GM21515 (cell line): ENCODE measurements around the gene BPIFB1.

Source experiments
- ATAC-seq: cut with Tn5 transposase; IDR thresholded peaks from one replicate; pipeline ENCODE4 v1.9.1; 2021; ENCODE audit not compliant: unreplicated experiment

The BPIFB1 gene

DNA sequence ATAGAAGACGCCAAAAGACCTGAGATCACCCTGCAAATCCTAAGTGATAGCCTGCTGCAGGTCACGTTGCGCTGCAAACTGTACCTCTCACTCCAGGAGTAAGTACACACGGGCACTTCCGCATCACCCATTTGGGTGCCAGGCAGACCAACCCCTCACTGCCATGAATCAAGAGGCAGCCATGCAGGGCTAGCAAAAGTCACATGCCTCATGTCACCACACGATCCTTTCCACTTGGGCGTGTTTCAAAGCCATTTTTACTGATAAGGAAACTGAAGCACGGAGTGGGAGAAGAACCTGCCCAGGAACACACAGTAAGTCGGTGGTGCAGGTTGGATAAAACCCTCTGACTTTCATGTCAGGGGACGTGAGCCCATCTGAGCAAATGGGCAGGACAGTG lies 37.0 kb downstream of the BPIFB1 start:
- ATAC-seq, result no peak

DNA sequence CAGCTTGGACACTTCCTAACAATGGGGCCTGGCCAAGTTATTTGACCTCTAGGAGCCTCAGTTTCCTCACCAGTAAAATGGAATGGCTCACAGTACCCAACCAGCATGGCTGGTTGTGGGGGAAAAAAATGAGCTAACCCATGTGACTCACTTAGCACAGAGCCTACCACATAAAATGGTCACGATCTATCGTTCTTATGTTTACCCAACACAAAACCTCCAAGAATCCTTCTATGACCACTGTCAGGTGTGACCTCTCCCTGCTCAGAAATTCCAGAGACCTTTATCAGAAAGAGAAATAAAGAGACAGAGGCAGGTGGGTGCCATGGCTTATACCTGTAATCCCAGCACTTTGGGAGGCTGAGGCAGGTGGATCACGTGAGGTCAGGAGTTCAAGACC lies 39.4 kb downstream of the BPIFB1 start:
- ATAC-seq, result no peak

DNA sequence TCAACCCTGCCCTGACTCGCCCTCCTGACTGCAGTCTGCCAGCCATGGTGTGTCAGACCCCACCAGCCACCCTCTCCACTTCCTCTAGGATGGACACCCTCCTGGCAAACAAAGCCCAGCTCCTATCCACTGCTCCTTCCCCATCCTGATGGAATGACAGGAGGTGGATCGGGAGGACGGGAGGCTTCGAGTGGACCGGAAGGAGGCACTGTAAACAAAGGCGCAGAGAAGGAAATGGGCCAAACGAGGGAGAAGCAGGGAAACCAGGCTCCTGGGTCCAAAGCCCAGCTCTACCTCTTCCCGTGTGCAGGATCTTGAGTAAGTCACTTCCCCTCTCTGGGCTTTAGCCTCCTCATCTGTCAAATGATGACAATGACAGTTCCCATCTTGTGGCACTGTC lies 40.2 kb downstream of the BPIFB1 start:
- no peak for ATAC-seq

DNA sequence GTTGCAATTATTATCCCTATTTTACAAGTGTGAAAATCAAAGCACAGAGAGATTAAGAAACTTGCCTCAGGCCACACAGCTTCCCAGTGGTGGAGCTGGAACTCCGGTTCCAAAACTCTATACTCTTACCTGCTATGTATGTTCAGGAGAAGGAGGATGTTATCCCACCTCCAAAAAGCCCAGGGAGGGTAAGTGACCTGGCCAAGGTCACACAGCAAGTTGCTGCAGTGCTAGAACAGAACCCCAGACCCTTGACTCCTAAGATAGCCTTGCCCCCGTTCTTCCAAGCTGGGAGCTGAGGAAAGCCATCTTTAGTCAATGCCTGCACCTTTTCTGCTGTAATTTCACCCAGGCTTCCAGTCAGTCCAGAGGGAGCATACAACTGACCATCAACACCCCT lies 42.3 kb downstream of the BPIFB1 start:
- no peak for ATAC-seq

DNA sequence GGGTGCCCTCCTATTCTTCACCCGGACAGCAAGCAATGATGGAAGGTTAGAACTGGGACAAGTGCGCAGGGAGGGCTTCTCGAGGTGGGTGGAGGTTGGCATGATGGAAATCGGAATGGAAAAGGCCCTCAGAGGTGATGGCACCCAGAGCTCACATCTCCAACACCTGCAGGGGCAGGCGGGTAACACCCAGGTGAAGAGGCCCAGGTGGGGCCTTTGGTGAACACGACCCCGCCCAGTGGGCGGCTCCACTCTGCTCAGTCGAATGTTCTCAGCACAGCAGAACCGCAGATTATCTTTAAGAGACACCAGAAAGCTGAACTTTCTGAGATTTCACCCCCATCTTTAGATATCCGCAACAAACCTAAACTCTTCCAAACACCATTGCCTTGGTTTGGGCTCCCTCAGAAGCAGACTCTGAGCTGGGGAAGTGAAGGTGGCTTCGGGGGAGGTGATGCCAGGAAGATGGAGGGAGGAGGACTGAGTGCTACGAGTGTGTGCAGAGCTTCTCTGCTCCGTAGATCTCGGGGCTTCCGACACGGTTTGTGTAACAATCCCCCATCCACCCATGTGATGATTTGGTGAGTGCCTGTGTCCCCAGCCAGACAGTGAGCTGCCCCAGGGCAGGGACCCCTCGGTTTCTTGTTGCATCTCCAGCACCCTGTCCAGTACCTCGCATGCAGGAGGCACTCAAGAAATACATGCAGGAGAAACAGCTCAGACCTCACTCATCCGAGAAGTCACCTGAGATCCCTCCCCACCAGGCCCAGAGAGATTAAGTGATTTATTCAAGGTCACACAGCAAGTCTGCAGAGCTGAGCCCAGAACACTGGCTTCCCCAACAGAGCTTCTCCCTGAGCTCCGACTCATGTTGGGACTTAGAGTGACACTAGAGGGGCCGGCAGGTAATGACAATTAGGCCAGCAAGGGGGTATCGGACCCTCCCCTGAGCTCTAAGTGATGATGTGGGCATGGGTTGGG lies 45.4 kb downstream of the BPIFB1 start:
- no peak for ATAC-seq

DNA sequence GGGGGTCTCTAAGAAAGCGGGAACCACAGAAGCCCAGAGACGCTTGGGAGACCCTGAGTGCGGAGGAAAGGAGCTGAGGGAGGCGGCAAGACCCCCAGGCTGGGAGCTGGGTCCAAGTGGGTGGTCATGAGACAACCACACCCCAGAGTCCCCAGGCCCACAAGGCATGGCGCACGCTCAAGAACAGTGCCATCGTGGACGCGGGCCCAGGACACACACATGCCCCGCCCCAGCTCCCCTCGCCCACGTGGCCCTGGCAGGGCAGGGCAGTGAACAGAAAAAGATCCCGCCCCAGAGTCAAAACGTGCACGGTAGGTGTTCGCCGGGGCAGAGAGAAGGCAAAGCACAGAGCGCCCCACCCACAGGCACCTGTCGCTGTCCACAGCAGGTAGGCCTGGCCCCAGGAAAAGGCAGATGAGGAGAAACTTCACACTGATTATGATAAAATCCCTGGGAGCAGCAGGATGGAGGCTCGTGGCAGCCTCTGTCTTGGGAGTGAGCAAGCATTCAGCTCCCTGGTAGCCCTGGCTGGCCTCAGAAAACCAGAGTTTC lies 50.0 kb downstream of the BPIFB1 start:
- no peak for ATAC-seq

DNA sequence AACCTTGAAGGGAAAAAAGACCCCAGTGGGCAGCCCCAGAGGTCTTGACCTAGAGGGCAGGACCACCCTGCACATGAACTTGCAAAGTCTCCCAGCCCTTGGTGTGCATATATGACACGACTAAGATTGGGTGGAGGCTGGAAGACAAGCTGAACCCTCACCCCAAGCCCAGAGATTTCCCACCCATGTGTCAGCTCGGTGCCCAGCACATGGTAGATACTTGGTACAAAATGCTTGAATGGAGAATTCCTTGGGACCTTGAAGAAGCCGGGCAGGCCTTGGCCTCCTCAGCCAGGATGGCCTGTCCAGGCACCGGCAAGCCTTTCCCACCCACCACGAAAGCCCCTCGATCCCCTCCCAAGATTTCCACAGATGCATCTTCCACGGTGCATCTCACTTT lies 50.6 kb downstream of the BPIFB1 start:
- no peak for ATAC-seq

DNA sequence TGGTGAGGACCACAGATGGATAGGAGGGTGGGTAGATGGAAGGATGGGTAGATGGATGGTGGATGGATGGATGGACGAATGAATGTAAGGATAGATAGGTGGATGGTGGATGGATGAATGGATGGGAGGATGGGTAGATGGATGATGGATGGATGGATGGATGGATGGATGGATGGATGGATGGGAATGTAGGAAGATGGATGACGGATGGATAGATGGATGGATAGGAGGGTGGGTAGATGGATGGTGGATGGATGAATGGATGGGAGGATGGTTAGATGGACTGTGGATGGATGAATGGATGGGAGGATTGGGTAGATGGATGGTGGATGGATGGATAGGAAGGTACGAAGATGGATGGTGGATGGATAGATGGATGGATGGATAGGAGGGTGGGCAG lies 51.1 kb downstream of the BPIFB1 start:
- ATAC-seq, result no peak

DNA sequence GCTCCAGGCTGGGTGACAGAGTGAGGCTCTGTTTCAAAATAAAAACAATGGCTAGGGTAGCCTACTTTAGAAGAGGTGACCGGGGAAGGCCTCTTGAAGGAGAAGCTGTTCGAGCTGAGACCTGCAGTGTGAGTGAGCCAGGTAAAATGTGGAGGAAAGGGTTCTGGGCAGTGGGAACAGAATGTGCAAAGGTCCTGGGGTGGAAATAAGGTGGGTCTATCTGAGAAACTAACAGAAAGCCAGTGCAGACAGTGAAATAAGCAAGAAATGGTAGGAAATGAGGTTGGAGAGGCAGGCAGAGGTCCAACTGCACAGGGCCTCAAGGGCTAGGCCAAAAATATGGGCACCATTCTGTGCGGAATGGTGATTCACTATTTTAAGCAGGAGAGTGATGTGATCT lies 53.4 kb downstream of the BPIFB1 start:
- ATAC-seq, result no peak

DNA sequence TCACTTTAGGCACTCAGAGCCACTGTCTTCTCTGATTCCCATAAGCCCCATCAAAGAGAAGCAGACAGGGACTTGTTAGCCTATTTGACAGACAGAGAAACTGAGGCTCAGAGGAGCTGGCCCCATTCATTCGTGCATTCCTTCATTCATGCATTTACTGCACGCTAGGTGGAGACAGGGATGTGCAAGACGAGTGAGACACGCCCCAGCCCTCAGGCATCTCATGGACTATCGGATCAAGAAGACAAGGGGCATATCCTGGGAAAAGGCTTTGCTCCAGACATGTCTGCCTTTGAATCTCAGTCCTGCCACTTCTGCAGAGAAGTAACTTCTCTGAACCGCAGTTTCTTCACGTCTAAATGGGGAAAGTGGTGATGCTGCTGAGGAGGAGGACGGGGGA lies 54.1 kb downstream of the BPIFB1 start:
- ATAC-seq, result no peak

DNA sequence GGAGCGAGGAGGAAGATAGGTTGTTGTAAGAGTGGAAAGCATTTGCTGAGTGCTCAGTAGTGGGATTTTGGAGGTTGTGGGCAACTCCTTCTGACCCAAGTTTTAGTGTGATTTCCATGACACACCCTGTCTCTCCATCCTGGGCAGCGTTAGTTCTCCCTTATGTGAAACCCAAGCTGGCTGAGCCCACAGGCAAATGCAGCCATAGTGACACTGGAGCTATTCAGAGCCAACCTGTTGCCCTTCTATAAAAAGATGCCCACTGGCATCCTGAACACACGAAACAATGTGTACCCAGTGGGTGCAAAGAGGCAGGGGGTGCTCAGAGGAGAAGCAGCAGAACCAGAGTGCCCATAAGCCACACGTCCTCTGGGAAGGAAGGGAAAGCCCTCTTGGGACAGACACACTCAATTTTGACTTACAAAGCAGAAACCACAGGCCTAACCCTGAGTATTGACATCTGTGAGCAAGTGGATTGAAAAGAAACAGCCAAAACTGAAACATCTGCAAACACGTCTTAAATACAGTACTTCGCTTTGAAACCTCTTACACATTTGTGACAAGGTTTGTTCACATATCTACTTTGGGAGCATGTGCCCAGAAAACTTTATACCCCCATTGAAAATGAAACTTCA lies 54.6 kb downstream of the BPIFB1 start:
- no peak for ATAC-seq

DNA sequence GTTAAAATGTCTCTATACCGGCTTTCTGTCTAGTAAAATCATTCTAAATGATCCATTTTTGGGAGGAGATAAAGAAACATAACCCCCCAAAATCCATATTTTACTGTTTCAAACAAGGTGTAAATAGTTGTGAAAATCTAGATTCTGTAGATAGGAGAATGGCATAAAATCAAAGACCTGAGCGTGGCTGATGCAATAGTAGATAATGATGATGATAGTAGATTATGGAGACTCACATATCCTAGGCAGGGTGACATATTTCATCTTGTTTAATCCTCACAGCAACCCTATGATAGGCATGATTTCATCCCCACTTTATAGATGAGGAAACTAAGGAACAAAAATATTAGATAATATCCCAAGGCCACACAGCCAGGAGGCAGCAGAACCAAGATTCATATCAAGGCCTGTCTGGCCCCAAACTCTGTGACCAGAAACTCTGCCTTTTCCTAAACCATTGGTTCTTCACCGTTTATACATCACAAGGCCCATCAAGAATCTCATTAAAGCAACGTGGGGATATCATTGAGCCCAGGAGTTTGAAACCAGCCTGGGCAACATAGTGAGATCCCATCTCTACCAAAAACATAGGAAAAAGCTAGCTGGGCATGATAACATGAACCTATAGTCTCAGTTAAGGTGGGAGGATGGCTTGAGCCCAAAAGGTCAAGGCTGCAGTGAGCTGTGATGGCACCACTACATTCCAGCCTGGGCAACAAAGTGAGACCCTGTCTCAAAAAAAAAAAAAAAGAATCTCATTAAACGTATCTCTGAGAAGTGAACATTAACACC lies 55.6 kb downstream of the BPIFB1 start:
- ATAC-seq, result no peak

DNA sequence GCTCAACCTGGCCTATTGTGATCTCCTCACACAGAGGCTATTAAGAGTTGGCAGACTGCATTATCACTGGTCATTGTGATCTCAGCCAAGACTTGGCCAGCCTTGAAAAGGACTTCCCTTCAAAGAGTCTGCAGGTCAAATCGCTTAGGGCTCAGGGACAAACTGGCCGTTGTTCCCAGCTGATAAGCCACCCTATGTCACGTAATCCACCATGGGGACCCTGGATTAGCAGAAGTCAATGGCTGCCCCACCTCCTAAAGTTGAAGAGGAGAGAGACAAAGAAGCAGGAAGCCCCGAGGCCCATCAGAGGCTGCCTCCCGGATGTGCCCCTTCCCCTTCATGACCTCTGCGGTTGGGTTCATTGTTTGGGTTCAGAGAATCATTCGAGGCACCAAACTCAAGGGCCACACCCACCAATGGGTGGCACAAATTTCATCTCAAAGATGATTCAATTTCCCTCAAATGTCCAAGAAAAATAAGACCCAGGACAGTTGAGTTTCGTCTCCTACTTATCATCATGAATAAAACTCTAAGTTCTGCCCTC lies 56.6 kb downstream of the BPIFB1 start:
- ATAC-seq, result no peak

DNA sequence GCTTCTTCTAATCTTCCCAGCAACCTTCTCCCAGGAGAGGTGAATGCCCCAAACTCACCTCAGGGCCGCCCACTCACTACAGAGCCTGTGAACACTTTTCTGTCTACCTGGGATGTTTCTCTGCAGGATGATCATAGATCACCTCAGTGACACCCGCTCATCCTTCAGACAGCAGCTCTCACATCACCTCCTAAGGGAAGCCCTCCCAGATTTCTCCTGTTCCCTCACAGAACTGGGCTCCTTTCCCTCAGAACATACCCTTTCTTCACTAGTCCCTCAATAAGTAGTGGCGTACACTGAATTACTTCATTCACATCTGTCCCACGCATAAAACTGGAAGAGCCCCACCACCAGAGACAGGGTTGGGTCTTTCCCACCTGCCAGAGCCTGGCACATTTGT lies 60.5 kb downstream of the BPIFB1 start:
- no peak for ATAC-seq

DNA sequence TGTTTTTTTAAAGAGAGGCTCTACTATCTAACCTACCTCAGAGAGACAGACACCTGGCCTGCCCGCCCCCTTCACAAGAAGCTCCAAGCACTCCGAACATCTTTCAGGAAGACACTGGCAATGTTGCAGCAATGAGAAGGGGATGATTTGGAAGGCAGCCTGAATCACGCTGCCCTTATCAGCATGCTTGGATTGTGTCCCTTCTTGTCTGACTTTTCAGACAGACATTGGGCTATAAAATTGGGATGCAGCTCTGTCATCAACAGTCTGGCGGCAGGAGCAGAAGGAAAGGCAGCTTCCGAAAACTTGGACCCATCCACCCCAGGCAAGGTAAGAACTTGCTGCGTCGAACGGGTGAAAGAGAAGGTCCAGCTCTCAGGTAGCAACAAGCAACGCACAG lies 62.3 kb downstream of the BPIFB1 start:
- no peak for ATAC-seq

DNA sequence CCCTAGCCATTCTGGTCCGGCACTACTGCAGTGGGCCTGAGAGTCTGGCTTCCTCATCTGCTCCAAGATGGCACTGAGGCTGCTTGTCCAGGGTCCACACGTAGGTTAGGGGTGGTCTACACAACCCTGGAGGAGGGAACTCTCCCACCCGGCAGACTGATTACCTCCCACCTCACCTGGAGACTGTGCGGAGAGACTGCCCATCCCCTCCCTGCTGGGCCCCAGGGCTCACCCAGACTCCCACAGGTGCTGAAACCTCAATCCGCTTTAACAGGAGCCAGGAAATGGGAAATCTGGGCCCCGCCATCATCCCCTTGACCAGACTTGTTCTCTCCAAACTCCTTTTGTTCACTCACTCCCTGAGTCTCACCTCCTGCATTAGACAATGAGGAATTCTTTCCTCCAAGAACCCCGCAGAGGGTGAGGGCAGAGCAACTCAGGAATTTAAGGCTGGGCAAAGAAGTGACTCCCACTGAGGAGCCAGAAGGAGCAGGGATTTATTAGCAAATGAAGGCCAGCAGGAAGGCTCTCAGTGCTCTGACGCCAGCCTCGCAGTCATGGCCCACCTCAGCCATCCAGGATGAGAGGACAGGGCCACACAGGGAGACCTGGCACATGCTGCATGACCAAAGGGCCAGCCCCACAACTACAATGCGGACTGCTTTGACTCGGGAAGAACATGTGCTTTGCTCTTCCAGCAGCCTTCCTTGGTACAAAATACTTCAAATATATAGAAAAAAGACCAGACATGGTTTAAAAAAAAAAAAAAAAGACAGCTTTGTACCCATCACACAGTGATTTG lies 65.3 kb downstream of the BPIFB1 start:
- ATAC-seq, result no peak

DNA sequence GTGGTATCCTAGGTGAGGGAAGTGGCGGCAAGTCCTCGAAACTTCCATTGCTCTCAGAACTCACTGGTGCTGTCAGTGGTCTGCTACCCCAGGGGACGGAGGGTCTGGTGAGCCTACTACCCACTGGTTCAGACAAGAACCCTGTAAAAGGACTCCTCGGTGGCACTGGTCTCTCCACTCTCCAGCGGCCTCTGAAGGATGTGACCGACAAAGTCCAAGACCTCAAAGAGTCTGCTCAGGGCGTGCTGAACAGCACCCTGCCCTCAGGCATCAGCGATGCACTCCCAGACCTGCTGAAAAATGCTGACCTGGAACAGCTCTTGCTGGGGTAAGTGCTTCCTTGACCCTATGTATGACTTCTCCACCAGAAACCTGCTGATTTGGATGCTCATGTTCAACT lies 66.5 kb downstream of the BPIFB1 start:
- ATAC-seq, result no peak

DNA sequence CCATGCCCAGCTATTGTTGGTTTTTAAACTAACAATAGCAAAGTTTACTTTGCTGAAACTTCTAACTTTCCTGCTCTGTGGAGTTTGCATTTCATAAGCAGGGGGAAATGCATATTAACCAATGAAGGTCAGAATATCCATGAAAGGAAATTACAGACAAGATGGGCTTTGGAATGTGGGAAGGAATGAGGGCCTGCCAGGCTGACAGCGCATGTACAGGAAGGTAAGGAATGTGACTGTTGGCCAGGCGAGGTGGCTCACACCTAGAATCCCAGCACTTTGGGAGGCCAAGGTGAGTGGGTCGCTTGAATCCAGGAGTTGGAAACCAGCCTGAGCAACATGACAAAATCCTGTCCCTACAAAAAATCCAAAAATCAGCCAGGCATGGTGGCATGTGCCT lies 68.7 kb downstream of the BPIFB1 start:
- no peak for ATAC-seq

DNA sequence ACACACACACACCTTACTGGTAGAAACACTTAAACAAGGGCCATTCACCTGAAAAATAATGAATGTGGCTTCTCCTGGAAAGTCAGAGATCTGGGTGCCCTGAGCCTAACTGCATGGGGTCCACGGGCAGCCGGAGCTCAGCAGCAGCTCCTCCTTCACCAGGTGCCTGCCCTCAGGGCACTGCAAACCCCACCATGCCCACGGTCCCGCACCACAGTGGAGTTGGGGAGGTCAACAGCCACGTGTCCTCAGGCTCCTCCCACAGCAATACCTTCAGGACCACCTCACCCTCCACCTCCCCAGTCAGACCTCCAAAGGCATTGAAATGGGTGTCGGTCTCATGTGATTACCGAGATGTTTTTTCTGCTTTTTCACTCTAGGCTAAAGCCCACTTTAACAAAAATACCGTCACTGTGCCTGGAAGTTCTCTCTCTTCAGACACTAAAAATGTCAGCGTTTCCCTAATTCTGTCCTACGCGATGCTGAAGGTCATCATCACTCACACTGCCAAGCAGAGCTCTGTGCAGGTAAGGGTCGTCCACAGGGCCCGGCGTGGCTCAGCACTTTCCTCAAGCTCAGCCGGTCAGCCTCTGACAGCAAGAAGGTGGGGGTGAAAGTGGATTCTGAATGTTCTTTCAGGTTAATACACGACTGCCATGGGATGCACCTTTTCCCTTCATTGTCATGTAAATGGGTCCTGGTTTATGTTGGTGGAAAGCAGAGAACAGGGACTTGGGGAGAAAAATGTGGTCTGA lies 69.4 kb downstream of the BPIFB1 start:
- ATAC-seq, result no peak

DNA sequence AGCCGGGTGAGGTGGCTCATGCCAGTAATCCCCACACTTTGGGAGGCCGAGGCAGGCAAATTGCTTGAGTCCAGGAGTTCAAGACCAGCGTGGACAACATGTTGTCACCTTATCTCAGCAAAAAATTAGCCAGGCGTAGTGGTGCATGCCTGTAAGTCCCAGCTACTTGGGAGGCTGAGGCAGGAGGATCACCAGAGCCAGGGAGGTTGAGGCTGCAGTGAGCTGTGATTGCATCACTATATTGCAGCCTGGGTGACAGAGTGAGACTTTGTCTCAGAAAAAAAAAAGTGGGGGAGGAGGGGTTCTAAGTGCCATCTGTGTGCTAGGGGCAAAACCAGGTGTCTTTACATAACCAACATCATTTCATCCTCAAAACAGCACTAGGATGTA lies 70.0 kb downstream of the BPIFB1 start:
- ATAC-seq, result no peak
